ENCODE measurements around the gene KEL. TPM values are rescaled to one million over a fixed set of nuclear protein-coding genes. Genes with fewer than 3 reads are reported as not detected.

Gene KEL
- total and polyA plus RNA-seq, 2 of the 4 experiments (the other 2 are of a cell fraction): 0.03 TPM; not detected in 1

DNA sequence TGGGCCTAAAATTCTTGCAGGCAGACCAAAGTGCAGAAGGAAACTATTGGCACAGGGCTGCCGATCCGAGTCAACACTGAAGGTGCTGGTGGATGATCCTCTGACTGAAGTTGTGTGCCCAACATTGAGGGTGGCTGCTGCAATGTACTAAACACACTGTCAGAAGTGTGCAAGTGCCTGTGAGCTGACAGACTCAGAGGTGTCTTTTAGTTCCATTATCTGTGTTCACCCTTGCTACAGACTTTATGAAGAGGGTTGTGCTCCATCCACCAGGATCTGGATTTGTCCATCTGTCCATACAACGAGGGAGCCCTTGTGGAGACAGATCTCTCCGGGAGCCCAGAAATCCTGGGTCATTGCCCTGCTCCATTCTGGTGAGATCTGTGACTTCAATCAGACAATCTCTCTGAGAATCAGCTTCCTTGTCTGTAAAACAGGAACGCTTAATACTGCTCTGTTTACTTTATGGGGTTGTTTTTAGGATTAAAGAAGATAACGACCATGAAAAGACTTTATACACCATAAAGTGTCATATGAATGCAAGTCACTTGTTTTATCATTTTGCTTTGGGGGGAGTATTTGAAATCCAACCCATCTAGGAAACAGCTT lies 67.1 kb downstream of the KEL start:
- H2BK20ac ChIP-seq (ENCODE audit: low read depth, low read length): no peak overlapping the region
- no peak overlapping the region for H2BK15ac ChIP-seq (ENCODE audit: low read depth, low read length)
- intact Hi-C loops (cut with micrococcal nuclease): no loop called here
- dilution Hi-C loops (cut with HindIII; ENCODE audit: low sequenced_read_pairs, unreplicated experiment): no loop called here
- no peaks in the 10 kb centered on the region for H3K9me1 ChIP-seq (ENCODE audit: insufficient read depth, low read length)
- ATAC-seq (ENCODE audit: low read depth) (no peak), DNase-seq (no peak)
- no peak overlapping the region for H2AK9ac ChIP-seq (replicated peaks; ENCODE audit: low read depth, low read length, poor library complexity)
- H3K27ac ChIP-seq (ENCODE audit: insufficient read depth, low read length): no peak overlapping the region
- no peak overlapping the region for H3K56ac ChIP-seq (ENCODE audit: extremely low read depth, insufficient read depth, low read length)
- no peak overlapping the region for H4K8ac ChIP-seq (ENCODE audit: low read depth in 2 of 2, low read length in 2 of 2)
- H3K4me2 ChIP-seq (ENCODE audit: low read depth, low read length): no peak overlapping the region
- peaks cover 6% of the 10 kb centered on the region; the same call in 1 of the 2 replicates for H3K9me3 ChIP-seq (ENCODE audit: control insufficient read depth, insufficient read depth, low read length)
- H2BK5ac ChIP-seq (ENCODE audit: low read depth, low read length, poor library complexity, severe bottlenecking): no peak overlapping the region
- no peak overlapping the region for H2AFZ ChIP-seq (replicated peaks; ENCODE audit: low read length, poor library complexity)
- H4K5ac ChIP-seq (ENCODE audit: low read depth, low read length): no peak overlapping the region
- no peak overlapping the region for H3K9ac ChIP-seq (ENCODE audit: low read depth, low read length)
- H3K4ac ChIP-seq (ENCODE audit: low read depth, low read length): no peak overlapping the region
- H3K27me3 ChIP-seq (ENCODE audit: control insufficient read depth, insufficient read depth, low read length): no peaks in the 10 kb centered on the region
- in situ Hi-C loops (cut with MboI; ENCODE audit: low sequenced_read_pairs): no loop called here
- POLR2A ChIA-PET (ENCODE audit: unreplicated experiment): no interaction called here
- no peaks in the 10 kb centered on the region for H3K79me1 ChIP-seq (ENCODE audit: low read depth in 1 of 2, low read length in 2 of 2)
- H4K91ac ChIP-seq (ENCODE audit: insufficient read depth, low read depth, low read length): no peak overlapping the region
- H3K14ac ChIP-seq (replicated peaks; ENCODE audit: low read depth, low read length): no peak overlapping the region
- H3K18ac ChIP-seq (ENCODE audit: low read depth, low read length): no peak overlapping the region
- no peaks in the 10 kb centered on the region for H3K36me3 ChIP-seq (ENCODE audit: control insufficient read depth, insufficient read depth, low read length)
- 0% methylated on average over 2 of the region's 6 CpGs; no CpG with 5 or more reads in 1 of the 2 experiments for WGBS, 2 experiments (ENCODE audit: extremely low coverage in 2 of 2, insufficient read length in 1 of 2)
- H3K23ac ChIP-seq (ENCODE audit: low read depth, low read length): no peak overlapping the region
- no peak for TF ChIP-seq SMC3 (IDR thresholded peaks at IDR 0.05; ENCODE audit: low read depth, low read length)
- TF ChIP-seq RCOR1 (IDR thresholded peaks at IDR 0.05; ENCODE audit: insufficient replicate concordance, low read length): no peak
- TF ChIP-seq CEBPB (IDR thresholded peaks at IDR 0.05; ENCODE audit: low read depth, low read length): no peak
- TF ChIP-seq FOS (IDR thresholded peaks at IDR 0.05; ENCODE audit: low read depth, low read length): no peak
- no peak for TF ChIP-seq RAD21 (IDR thresholded peaks at IDR 0.05; ENCODE audit: low read length)
- TF ChIP-seq MAFK (IDR thresholded peaks at IDR 0.05; ENCODE audit: low read depth, low read length): no peak
- TF ChIP-seq, protein P1, sequence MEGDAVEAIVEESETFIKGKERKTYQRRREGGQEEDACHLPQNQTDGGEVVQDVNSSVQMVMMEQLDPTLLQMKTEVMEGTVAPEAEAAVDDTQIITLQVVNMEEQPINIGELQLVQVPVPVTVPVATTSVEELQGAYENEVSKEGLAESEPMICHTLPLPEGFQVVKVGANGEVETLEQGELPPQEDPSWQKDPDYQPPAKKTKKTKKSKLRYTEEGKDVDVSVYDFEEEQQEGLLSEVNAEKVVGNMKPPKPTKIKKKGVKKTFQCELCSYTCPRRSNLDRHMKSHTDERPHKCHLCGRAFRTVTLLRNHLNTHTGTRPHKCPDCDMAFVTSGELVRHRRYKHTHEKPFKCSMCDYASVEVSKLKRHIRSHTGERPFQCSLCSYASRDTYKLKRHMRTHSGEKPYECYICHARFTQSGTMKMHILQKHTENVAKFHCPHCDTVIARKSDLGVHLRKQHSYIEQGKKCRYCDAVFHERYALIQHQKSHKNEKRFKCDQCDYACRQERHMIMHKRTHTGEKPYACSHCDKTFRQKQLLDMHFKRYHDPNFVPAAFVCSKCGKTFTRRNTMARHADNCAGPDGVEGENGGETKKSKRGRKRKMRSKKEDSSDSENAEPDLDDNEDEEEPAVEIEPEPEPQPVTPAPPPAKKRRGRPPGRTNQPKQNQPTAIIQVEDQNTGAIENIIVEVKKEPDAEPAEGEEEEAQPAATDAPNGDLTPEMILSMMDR (conservative IDR thresholded peaks at IDR 0.05; ENCODE audit: low read depth, low read length): no peak
- TF ChIP-seq BHLHE40 (IDR thresholded peaks at IDR 0.05; ENCODE audit: low read depth, low read length): no peak
- no peak for TF ChIP-seq RFX5 (IDR thresholded peaks at IDR 0.05; ENCODE audit: low read depth, low read length)
- no peak for TF ChIP-seq CHD1 (IDR thresholded peaks at IDR 0.05; ENCODE audit: low read depth, low read length)
- TF ChIP-seq, protein P2, sequence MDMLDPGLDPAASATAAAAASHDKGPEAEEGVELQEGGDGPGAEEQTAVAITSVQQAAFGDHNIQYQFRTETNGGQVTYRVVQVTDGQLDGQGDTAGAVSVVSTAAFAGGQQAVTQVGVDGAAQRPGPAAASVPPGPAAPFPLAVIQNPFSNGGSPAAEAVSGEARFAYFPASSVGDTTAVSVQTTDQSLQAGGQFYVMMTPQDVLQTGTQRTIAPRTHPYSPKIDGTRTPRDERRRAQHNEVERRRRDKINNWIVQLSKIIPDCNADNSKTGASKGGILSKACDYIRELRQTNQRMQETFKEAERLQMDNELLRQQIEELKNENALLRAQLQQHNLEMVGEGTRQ (IDR thresholded peaks at IDR 0.05; ENCODE audit: low read depth, low read length): no peak
- no peak for TF ChIP-seq MXI1 (IDR thresholded peaks at IDR 0.05; ENCODE audit: borderline replicate concordance, low read depth, low read length)
- TF ChIP-seq, protein P3, sequence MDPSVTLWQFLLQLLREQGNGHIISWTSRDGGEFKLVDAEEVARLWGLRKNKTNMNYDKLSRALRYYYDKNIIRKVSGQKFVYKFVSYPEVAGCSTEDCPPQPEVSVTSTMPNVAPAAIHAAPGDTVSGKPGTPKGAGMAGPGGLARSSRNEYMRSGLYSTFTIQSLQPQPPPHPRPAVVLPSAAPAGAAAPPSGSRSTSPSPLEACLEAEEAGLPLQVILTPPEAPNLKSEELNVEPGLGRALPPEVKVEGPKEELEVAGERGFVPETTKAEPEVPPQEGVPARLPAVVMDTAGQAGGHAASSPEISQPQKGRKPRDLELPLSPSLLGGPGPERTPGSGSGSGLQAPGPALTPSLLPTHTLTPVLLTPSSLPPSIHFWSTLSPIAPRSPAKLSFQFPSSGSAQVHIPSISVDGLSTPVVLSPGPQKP (IDR thresholded peaks at IDR 0.05; ENCODE audit: borderline replicate concordance, low read depth, low read length): no peak
- no peak for TF ChIP-seq NFE2L2 (IDR thresholded peaks at IDR 0.05; ENCODE audit: low read depth, low read length)
- CTCF ChIA-PET: no interaction called here
- H4K20me1 ChIP-seq (ENCODE audit: insufficient read depth, low read length): no peaks in the 10 kb centered on the region
- BruUV-seq (replicated peaks): no TSS peak
- H3K4me3 ChIP-seq (ENCODE audit: insufficient read depth, low read depth, low read length): no peak overlapping the region
- no peaks in the 10 kb centered on the region for H3K4me1 ChIP-seq (ENCODE audit: control insufficient read depth, insufficient read depth, low read length)
- no peak overlapping the region for H2BK120ac ChIP-seq (ENCODE audit: low read depth, low read length)
- no peak overlapping the region for H2AK5ac ChIP-seq (ENCODE audit: low read depth, low read length)
